Measurements from ENCODE around the gene MIPEP.

- TF ChIP-seq CTCF (conservative IDR thresholded peaks at IDR 0.05) = peak; percentile 77
- TF ChIP-seq EZH2 (IDR thresholded peaks at IDR 0.05; ENCODE audit: low read depth) = no peak
Observed at GRCh38 chr13:23871616-23872220, 17.5 kb downstream of the MIPEP start.

Data from PC-9 (cell line).